Ecto neural progenitor cell (in vitro differentiated cells): ENCODE results near the gene TAF5L.
"Not testable (repeated sequence)": the region's sequence is repeated elsewhere in the genome, so short reads cannot be mapped to it uniquely, and the experiment has no call there.

Experiments
- DNase-seq: peaks from one replicate; pipeline ENCODE4 v3.0.0-alpha.2; 2018; ENCODE audit warnings: low spot score

TAF5L gene

GRCh38 chr1:229642376-229642775, 16.5 kb upstream of the TAF5L start:
- DNase-seq = no peak

- DNase-seq = no peak
These were observed 15.4 kb upstream of the TAF5L start for GRCh38 chr1:229641306-229641705.

- no peak for DNase-seq
These were observed 14.5 kb upstream of the TAF5L start for GRCh38 chr1:229640455-229640854.

- DNase-seq = no peak
These were observed 11.8 kb upstream of the TAF5L start for GRCh38 chr1:229637746-229638145.

DNA sequence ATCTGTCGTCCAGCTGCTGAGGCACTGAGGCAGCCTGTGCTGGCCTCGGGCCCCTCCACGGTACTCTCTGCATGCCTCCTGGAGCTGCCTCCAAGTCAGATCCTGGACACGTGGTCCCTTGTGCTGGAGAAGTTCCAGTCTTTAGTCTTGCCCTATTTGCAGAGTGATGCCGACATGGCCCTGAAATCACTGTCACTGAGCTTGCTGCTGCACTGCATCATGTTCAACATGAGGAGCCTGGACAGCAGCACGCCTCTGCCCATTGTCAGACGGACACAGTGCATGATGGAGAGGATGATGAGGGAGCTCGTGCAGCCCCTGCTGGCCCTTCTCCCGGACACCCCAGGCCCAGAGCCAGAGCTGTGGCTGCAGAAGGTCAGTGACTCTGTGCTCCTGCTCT, 10.1 kb upstream of the TAF5L start:
- no peak for DNase-seq

GRCh38 chr1:229631966-229632365, 6.0 kb upstream of the TAF5L start:
- DNase-seq = no peak

GRCh38 chr1:229631148-229631547, 5.2 kb upstream of the TAF5L start:
- DNase-seq = no peak

DNA sequence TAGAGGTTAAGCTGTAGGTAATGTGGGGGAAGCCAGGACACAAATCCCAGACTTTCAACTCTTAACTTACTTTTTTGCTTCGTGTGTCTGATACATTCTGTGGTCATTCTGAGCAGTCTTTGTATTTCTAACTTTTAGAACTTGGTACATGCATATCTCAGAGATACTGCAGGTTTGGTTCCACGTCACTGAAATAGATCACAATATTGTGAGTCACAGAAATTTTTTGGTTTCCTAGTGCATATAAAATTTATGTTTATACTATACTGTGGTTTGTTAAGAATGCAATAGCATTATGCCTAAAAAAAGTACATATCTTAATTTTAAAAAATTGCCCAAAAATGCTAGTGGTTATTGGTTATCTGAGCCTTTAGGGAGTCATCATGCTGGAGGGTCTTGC, 3.3 kb upstream of the TAF5L start:
- DNase-seq = no peak

DNA sequence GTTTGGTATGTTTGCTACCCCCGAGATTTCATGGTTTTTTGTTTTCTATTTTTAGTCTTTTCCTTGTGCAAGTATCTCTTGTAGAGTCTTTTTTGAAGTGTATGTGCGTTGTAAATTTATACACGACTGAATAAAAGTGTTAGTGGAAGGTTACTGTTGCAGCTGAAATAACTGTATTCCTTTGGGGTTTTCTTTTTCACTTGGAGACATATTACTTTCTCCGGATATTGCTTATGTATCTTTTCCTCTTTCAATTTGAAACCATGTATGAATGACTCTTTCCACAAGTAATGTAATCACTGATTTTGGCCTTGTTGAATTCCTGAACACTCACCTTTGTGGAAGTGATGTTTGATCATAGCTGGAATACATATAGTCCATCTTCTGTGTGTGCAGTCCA, 1.1 kb upstream of the TAF5L start:
- no peak for DNase-seq

- DNase-seq = peak; percentile 78
These were observed 629 bp downstream of the TAF5L start for GRCh38 chr1:229625071-229625914.

GRCh38 chr1:229624521-229625070, 1.3 kb downstream of the TAF5L start:
- DNase-seq = no peak

- DNase-seq = no peak
These were observed 2.1 kb downstream of the TAF5L start for GRCh38 chr1:229623838-229624237.

- no peak for DNase-seq
These were observed 2.7 kb downstream of the TAF5L start for GRCh38 chr1:229623225-229623624.

GRCh38 chr1:229622641-229623120, 3.2 kb downstream of the TAF5L start:
- not testable (repeated sequence) for DNase-seq

- DNase-seq = no peak
These were observed 4.3 kb downstream of the TAF5L start for GRCh38 chr1:229621663-229622062.

DNA sequence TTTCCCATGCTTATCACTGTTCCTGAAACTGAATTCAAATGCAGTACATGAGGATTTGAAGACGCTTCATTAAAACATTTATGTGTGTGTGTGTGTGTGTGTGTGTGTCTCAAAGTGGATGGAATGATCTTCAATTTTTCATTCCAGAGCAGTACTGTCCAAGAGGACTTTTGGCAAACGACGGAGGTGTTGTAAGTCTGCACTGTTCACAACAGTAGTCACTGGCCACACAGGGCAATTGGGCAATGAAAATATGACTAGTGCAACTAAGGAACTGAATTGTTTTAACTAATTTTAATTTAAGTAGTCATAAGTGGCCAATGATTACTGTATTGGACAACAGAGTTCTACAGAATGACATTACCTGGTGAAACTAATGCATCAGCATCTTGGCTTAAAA, 5.0 kb downstream of the TAF5L start:
- no peak for DNase-seq

GRCh38 chr1:229619614-229620013, 6.3 kb downstream of the TAF5L start:
- DNase-seq = no peak

- no peak for DNase-seq
These were observed 6.9 kb downstream of the TAF5L start for GRCh38 chr1:229619002-229619401.

GRCh38 chr1:229617351-229618100, 8.4 kb downstream of the TAF5L start:
- no peak for DNase-seq

DNA sequence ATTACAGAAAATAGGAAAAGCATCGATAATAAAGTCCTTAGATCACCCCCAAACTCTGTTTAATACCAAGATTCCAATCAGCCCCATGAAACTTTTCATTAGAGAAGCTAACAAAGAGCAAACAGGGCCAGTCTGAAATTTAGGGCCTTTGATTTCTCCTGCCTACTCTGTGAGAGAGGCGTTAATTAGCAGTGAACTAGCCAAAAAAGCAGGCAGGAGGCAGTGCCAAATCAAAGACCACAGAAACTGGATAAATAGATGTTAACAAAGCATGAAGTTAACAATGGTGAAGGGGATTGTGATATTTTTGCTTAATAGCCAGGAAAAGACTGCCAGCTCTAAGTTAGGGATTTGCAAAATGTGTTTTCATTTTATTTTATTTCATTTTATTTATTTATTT, 11.2 kb downstream of the TAF5L start:
- no peak for DNase-seq

DNA sequence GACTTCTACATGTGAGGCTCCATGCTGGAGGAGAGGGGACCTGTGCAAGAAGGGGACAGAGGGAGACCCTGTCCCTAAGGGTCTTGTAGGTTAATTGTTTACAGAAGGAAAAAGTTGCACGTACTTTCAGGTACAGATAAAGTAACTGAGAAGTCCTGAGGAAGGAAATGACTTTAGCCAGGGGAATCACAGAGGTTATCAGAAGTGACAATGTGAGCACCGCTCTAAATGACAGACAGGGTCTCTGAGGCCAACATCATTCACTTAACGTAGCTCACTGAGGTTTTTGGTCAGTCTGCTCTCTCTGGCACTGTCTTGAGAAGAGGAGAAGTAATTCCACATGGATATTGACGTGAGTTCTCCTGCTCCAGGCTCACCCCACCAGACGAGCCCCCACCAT, 12.0 kb downstream of the TAF5L start:
- DNase-seq = no peak

GRCh38 chr1:229608590-229608989, 17.3 kb downstream of the TAF5L start:
- DNase-seq = no peak

DNA sequence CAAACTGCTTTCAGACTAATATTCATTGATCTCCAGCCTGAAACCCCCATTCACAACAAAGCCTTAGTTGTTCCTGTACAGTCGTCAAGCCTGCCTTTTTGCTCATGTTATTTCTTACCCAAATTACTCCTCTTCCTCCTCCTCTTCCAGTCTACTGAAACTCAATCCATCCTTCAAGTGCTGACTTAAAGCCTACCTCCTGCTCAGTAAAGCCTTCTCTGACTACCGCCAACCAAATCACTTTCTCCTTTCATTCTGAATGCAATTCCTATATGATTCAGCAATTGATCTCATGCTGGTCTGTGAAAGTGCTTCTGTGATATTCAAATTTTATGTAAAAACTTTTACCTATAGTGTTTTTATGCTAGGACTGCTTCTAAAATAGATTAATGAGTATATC, 18.6 kb downstream of the TAF5L start:
- no peak for DNase-seq
